Measurements from ENCODE around the gene TNFSF13B.
"Not testable (repeated sequence)": the region's sequence is repeated elsewhere in the genome, so short reads cannot be mapped to it uniquely, and the experiment has no call there.

The TNFSF13B gene

GRCh38 chr13:108281901-108282300 lies 12.4 kb downstream of the TNFSF13B start:
- DNase-seq (ENCODE audit: low spot score) = no peak

GRCh38 chr13:108283110-108283509 lies 13.6 kb downstream of the TNFSF13B start:
- no peak for DNase-seq (ENCODE audit: low spot score)

- DNase-seq (ENCODE audit: low spot score) = no peak
Observed at GRCh38 chr13:108288741-108289140, 19.2 kb downstream of the TNFSF13B start.

GRCh38 chr13:108289819-108290218 lies 20.3 kb downstream of the TNFSF13B start:
- DNase-seq (ENCODE audit: low spot score) = no peak

GRCh38 chr13:108297114-108297513 lies 27.6 kb downstream of the TNFSF13B start:
- no peak for DNase-seq (ENCODE audit: low spot score)

- no peak for DNase-seq (ENCODE audit: low spot score)
Observed at GRCh38 chr13:108302279-108302678, 32.8 kb downstream of the TNFSF13B start.

GRCh38 chr13:108304170-108305016 lies 34.9 kb downstream of the TNFSF13B start:
- DNase-seq (ENCODE audit: low spot score) = no peak

GRCh38 chr13:108305655-108306054 lies 36.1 kb downstream of the TNFSF13B start:
- DNase-seq (ENCODE audit: low spot score) = no peak

- no peak for DNase-seq (ENCODE audit: low spot score)
Observed at GRCh38 chr13:108306860-108307259, 37.3 kb downstream of the TNFSF13B start.

GRCh38 chr13:108311596-108311995 lies 42.1 kb downstream of the TNFSF13B start:
- DNase-seq (ENCODE audit: low spot score) = not testable (repeated sequence)

- DNase-seq (ENCODE audit: low spot score) = no peak
Observed at GRCh38 chr13:108313382-108313781, 43.9 kb downstream of the TNFSF13B start.

GRCh38 chr13:108315273-108315672 lies 45.8 kb downstream of the TNFSF13B start:
- no peak for DNase-seq (ENCODE audit: low spot score)

GRCh38 chr13:108315991-108316390 lies 46.5 kb downstream of the TNFSF13B start:
- no peak for DNase-seq (ENCODE audit: low spot score)

GRCh38 chr13:108316413-108316812 lies 46.9 kb downstream of the TNFSF13B start:
- DNase-seq (ENCODE audit: low spot score) = no peak

- DNase-seq (ENCODE audit: low spot score) = peak; percentile 57
Observed at GRCh38 chr13:108322206-108322824, 52.8 kb downstream of the TNFSF13B start.

GRCh38 chr13:108323031-108323430 lies 53.5 kb downstream of the TNFSF13B start:
- DNase-seq (ENCODE audit: low spot score) = no peak

- no peak for DNase-seq (ENCODE audit: low spot score)
Observed at GRCh38 chr13:108325863-108326262, 56.3 kb downstream of the TNFSF13B start.

GRCh38 chr13:108326309-108326708 lies 56.8 kb downstream of the TNFSF13B start:
- DNase-seq (ENCODE audit: low spot score) = no peak

- no peak for DNase-seq (ENCODE audit: low spot score)
Observed at GRCh38 chr13:108328848-108329247, 59.3 kb downstream of the TNFSF13B start.

GRCh38 chr13:108332791-108333190 lies 63.3 kb downstream of the TNFSF13B start:
- no peak for DNase-seq (ENCODE audit: low spot score)

GRCh38 chr13:108342369-108343289 lies 73.1 kb downstream of the TNFSF13B start:
- peak; percentile 11 for DNase-seq (ENCODE audit: low spot score)

- no peak for DNase-seq (ENCODE audit: low spot score)
Observed at GRCh38 chr13:108345016-108345415, 75.5 kb downstream of the TNFSF13B start.
